HG03025 (cell line): ENCODE measurements around the gene NBR1.
"Not testable (repeated sequence)": the region's sequence is repeated elsewhere in the genome, so short reads cannot be mapped to it uniquely, and the experiment has no call there.

Experiments used
- ATAC-seq: cut with Tn5 transposase; IDR thresholded peaks from one replicate; pipeline ENCODE4 v1.9.1; 2021; ENCODE audit warnings: mild to moderate bottlenecking, moderate library complexity; ENCODE audit not compliant: unreplicated experiment, low FRiP score

The NBR1 gene

GRCh38 chr17:43155666-43156065, 15.3 kb upstream of the NBR1 start:
- ATAC-seq: no peak

GRCh38 chr17:43159232-43159631, 11.8 kb upstream of the NBR1 start:
- not testable (repeated sequence) for ATAC-seq

- ATAC-seq: not testable (repeated sequence)
These were observed 11.1 kb upstream of the NBR1 start for GRCh38 chr17:43159957-43160356.

- ATAC-seq: not testable (repeated sequence)
These were observed 5.0 kb upstream of the NBR1 start for GRCh38 chr17:43165971-43166370.

- peak; percentile 22 for ATAC-seq
These were observed 1.4 kb upstream of the NBR1 start for GRCh38 chr17:43169561-43170139.

GRCh38 chr17:43170140-43170765, 761 bp upstream of the NBR1 start:
- peak; percentile 40 for ATAC-seq

- ATAC-seq: no peak
These were observed 823 bp downstream of the NBR1 start for GRCh38 chr17:43171586-43172487.

- no peak for ATAC-seq
These were observed 4.5 kb downstream of the NBR1 start for GRCh38 chr17:43175213-43176118.

- no peak for ATAC-seq
These were observed 5.1 kb downstream of the NBR1 start for GRCh38 chr17:43176119-43176570.

GRCh38 chr17:43183921-43184320, 12.9 kb downstream of the NBR1 start:
- no peak for ATAC-seq

- ATAC-seq: not testable (repeated sequence)
These were observed 15.6 kb downstream of the NBR1 start for GRCh38 chr17:43186656-43187055.

GRCh38 chr17:43193251-43193650, 22.2 kb downstream of the NBR1 start:
- no peak for ATAC-seq

- no peak for ATAC-seq
These were observed 28.6 kb downstream of the NBR1 start for GRCh38 chr17:43199633-43200032.

- ATAC-seq: no peak
These were observed 29.1 kb downstream of the NBR1 start for GRCh38 chr17:43200127-43200526.

GRCh38 chr17:43203013-43203412, 32.0 kb downstream of the NBR1 start:
- not testable (repeated sequence) for ATAC-seq

- ATAC-seq: no peak
These were observed 39.6 kb downstream of the NBR1 start for GRCh38 chr17:43210576-43210975.

- no peak for ATAC-seq
These were observed 40.1 kb downstream of the NBR1 start for GRCh38 chr17:43211123-43211479.

- ATAC-seq: peak; percentile 60
These were observed 40.7 kb downstream of the NBR1 start, which contains the start of gene TMEM106A for GRCh38 chr17:43211480-43212402. Gene TMEM106A (plus strand): TSS chr17:43211875. CDS start chr17:43213042, 1,167 bp downstream.
